GM23338 (cell line): ENCODE measurements around the gene VEPH1. TPM values are rescaled to one million over a fixed set of nuclear protein-coding genes. Genes with fewer than 3 reads are reported as not detected.

Experiments used
- ATAC-seq: fragments of 200-7000 bp; cut with Tn5 transposase; 3 replicates; pipeline ENCODE4 v1.9.1; 2020
- DNase-seq: peaks from one replicate; pipeline ENCODE4 v3.0.0-alpha.2; 2015; ENCODE audit warnings: low spot score
- H2AFZ ChIP-seq: fragments of 200-600 bp; sonication (generic); 2 replicates; pipeline ENCODE4 v1.8.0; 2016; ENCODE audit warnings: antibody characterized with exemption, mild to moderate bottlenecking, moderate library complexity
- H3F3A ChIP-seq: fragments of 200-600 bp; sonication (generic); replicated peaks from 2 replicates; pipeline ENCODE4 v1.8.0; 2017; ENCODE audit warnings: antibody characterized with exemption, mixed run types, low read depth
- H3K27ac ChIP-seq: fragments of 200-600 bp; sonication (generic); 2 replicates; pipeline ENCODE4 v1.6.1; 2016; ENCODE audit warnings: low read depth
- H3K27me3 ChIP-seq: fragments of 200-600 bp; sonication (generic); 2 replicates; pipeline ENCODE4 v1.8.0; 2016; ENCODE audit warnings: mild to moderate bottlenecking, mixed run types, moderate library complexity; ENCODE audit not compliant: insufficient read depth
- H3K36me3 ChIP-seq: fragments of 200-600 bp; sonication (generic); 2 replicates; pipeline ENCODE4 v1.8.0; 2016; ENCODE audit warnings: mild to moderate bottlenecking; ENCODE audit not compliant: insufficient read depth
- H3K4me1 ChIP-seq: fragments of 200-600 bp; sonication (generic); 2 replicates; pipeline ENCODE4 v1.8.0; 2016; ENCODE audit warnings: mild to moderate bottlenecking, moderate library complexity; ENCODE audit not compliant: insufficient read depth
- H3K4me2 ChIP-seq: fragments of 200-600 bp; sonication (generic); 2 replicates; pipeline ENCODE4 v1.7.1; 2017; ENCODE audit warnings: mixed run types
- H3K4me3 ChIP-seq: fragments of 200-600 bp; sonication (generic); 2 replicates; pipeline ENCODE4 v1.6.1; 2016; ENCODE audit warnings: mixed run types
- H3K79me2 ChIP-seq: fragments of 200-600 bp; sonication (generic); replicated peaks from 2 replicates; pipeline ENCODE4 v1.8.0; 2017; ENCODE audit warnings: mild to moderate bottlenecking; ENCODE audit not compliant: insufficient read depth
- H3K9me2 ChIP-seq: fragments of 200-600 bp; sonication (generic); 2 replicates; pipeline ENCODE4 v1.8.0; 2017; ENCODE audit not compliant: insufficient read depth
- H4K20me1 ChIP-seq: fragments of 200-600 bp; sonication (generic); replicated peaks from 2 replicates; pipeline ENCODE4 v1.8.0; 2017; ENCODE audit warnings: mild to moderate bottlenecking; ENCODE audit not compliant: insufficient read depth
- H3K27ac Mint-ChIP-seq: 2 replicates; pipeline ENCODE4 v1.8.0; 2020; ENCODE audit warnings: inconsistent platforms, mild to moderate bottlenecking, moderate library complexity, mixed read lengths
- H3K27me3 Mint-ChIP-seq: 3 replicates; pipeline ENCODE4 v1.8.0; 2022; ENCODE audit warnings: low read depth, mild to moderate bottlenecking, moderate library complexity, mixed read lengths, inconsistent platforms; ENCODE audit not compliant: insufficient read depth, poor library complexity
- H3K36me3 Mint-ChIP-seq: 3 replicates; pipeline ENCODE4 v1.8.0; 2021; ENCODE audit warnings: low read depth, mild to moderate bottlenecking, inconsistent platforms, moderate library complexity, mixed read lengths
- H3K4me1 Mint-ChIP-seq: 3 replicates; pipeline ENCODE4 v1.8.0; 2020; ENCODE audit warnings: mild to moderate bottlenecking, inconsistent platforms, mixed read lengths
- H3K4me3 Mint-ChIP-seq: 3 replicates; pipeline ENCODE4 v1.8.0; 2021; ENCODE audit warnings: moderate library complexity, mild to moderate bottlenecking, inconsistent platforms, mixed read lengths
- H3K9me3 Mint-ChIP-seq: 3 replicates; pipeline ENCODE4 v1.8.0; 2020; ENCODE audit warnings: moderate library complexity, mild to moderate bottlenecking, inconsistent platforms, mixed read lengths
- CREB1 ChIP-seq: fragments of 250-450 bp; sonication (Bioruptor Pico); IDR thresholded peaks from 2 replicates; pipeline ENCODE4 v1.5.0; 2020; ENCODE audit warnings: low read depth, mild to moderate bottlenecking, moderate library complexity
- EZH2phosphoT487 ChIP-seq: fragments of 200-600 bp; sonication (generic); IDR thresholded peaks from one replicate; pipeline ENCODE4 v1.8.1; 2018; ENCODE audit warnings: antibody characterized with exemption; ENCODE audit not compliant: unreplicated experiment
- JUNB ChIP-seq: IDR thresholded peaks from one replicate; pipeline ENCODE4 v1.6.1; 2016; ENCODE audit warnings: antibody characterized with exemption; ENCODE audit not compliant: unreplicated experiment
- STAT1 ChIP-seq: IDR thresholded peaks from one replicate; pipeline ENCODE4 v1.6.1; 2016; ENCODE audit warnings: antibody characterized with exemption; ENCODE audit not compliant: unreplicated experiment
- ZNF114 ChIP-seq: fragments of 250-450 bp; sonication (Bioruptor Pico); IDR thresholded peaks from 2 replicates; pipeline ENCODE4 v1.5.0; 2020; ENCODE audit warnings: mild to moderate bottlenecking, moderate library complexity
- polyA plus RNA-seq: library from polyadenylated mRNA; unstranded; fragments of >200 nt; fragmentation: Nextera tagmentation; extraction: Ambion mirVana; gene quantifications from 2 replicates; pipeline ENCODE4 v1.2.1, GENCODE V29; 2016
- total RNA-seq: library from RNA; depleted of rRNA; stranded (reverse); fragments of >200 nt; shearing (Covaris generic); gene quantifications from 2 replicates; pipeline ENCODE4 v1.2.3, GENCODE V29; 2014
- TF ChIP-seq, protein P1 (sequence below): IDR thresholded peaks from 2 replicates; pipeline ENCODE4 v1.6.1; 2016; ENCODE audit warnings: antibody characterized with exemption
- TF ChIP-seq, protein P2 (sequence below), 2 experiments: fragments of 200-600 bp in 1 of 2; sonication (generic) in 1 of 2; conservative IDR thresholded peaks; 2 replicates each; pipeline versions ENCODE4 v1.5.1 to v1.6.1; 2016 to 2017; ENCODE audit warnings: antibody characterized with exemption in 2 of 2, low read depth in 2 of 2, mild to moderate bottlenecking in 2 of 2, moderate library complexity in 1 of 2

VEPH1 gene
- total and polyA plus RNA-seq, 2 experiments from 2014 or later = 15.4 to 33.8 TPM

- Mint-ChIP-seq H3K36me3 (0 out of 3 replicates have a peak, but pooled peaks cover 6% of the 10 kb centered on the region), H3K27ac (no peak overlapping the region), H3K4me1 (no peaks in the 10 kb centered on the region; the same call in 2 of the 3 replicates), H3K27me3 (no peaks in the 10 kb centered on the region), H3K4me3 (peak overlapping the region; percentile 75), H3K9me3 (peaks cover 12% of the 10 kb centered on the region)
- no peaks in the 10 kb centered on the region for H3K9me2 ChIP-seq
- no peaks in the 10 kb centered on the region; the same call in 1 of the 2 replicates for H3K4me1 ChIP-seq
- DNase-seq (peak; percentile 81), ATAC-seq (peak; percentile 97)
- TF ChIP-seq, protein P1, sequence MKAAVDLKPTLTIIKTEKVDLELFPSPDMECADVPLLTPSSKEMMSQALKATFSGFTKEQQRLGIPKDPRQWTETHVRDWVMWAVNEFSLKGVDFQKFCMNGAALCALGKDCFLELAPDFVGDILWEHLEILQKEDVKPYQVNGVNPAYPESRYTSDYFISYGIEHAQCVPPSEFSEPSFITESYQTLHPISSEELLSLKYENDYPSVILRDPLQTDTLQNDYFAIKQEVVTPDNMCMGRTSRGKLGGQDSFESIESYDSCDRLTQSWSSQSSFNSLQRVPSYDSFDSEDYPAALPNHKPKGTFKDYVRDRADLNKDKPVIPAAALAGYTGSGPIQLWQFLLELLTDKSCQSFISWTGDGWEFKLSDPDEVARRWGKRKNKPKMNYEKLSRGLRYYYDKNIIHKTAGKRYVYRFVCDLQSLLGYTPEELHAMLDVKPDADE = no peak
- peak; percentile 34; the same call in 1 of the 2 replicates for TF ChIP-seq CREB1 (CRISPR knock-in tag)
- TF ChIP-seq, protein P2, sequence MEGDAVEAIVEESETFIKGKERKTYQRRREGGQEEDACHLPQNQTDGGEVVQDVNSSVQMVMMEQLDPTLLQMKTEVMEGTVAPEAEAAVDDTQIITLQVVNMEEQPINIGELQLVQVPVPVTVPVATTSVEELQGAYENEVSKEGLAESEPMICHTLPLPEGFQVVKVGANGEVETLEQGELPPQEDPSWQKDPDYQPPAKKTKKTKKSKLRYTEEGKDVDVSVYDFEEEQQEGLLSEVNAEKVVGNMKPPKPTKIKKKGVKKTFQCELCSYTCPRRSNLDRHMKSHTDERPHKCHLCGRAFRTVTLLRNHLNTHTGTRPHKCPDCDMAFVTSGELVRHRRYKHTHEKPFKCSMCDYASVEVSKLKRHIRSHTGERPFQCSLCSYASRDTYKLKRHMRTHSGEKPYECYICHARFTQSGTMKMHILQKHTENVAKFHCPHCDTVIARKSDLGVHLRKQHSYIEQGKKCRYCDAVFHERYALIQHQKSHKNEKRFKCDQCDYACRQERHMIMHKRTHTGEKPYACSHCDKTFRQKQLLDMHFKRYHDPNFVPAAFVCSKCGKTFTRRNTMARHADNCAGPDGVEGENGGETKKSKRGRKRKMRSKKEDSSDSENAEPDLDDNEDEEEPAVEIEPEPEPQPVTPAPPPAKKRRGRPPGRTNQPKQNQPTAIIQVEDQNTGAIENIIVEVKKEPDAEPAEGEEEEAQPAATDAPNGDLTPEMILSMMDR (conservative IDR thresholded peaks at IDR 0.05; ENCODE audit: low read depth in 2 of 2) = peak; percentile 63 to 81
- peak overlapping the region; percentile 100 for H2AFZ ChIP-seq
- H3F3A ChIP-seq = no peaks in the 10 kb centered on the region
- H3K4me3 ChIP-seq = peak overlapping the region; percentile 67
- H3K27ac ChIP-seq = no peak overlapping the region
- H3K36me3 ChIP-seq = no peaks in the 10 kb centered on the region
- peak overlapping the region; percentile 92 for H3K4me2 ChIP-seq
- no peaks in the 10 kb centered on the region for H4K20me1 ChIP-seq
- H3K27me3 ChIP-seq = 0 out of 2 replicates have a peak, but pooled peaks cover 5% of the 10 kb centered on the region
- no peaks in the 10 kb centered on the region for H3K79me2 ChIP-seq
Measured at GRCh38 chr3:157542711-157543500, 39.7 kb upstream of the VEPH1 start.

- H3K4me3 ChIP-seq = no peak overlapping the region
- Mint-ChIP-seq H3K27me3 (no peaks in the 10 kb centered on the region), H3K4me3 (no peak overlapping the region), H3K9me3 (peaks cover 12% of the 10 kb centered on the region), H3K27ac (no peak overlapping the region), H3K36me3 (0 out of 3 replicates have a peak, but pooled peaks cover 6% of the 10 kb centered on the region), H3K4me1 (no peaks in the 10 kb centered on the region; the same call in 2 of the 3 replicates)
- ATAC-seq (no peak), DNase-seq (no peak)
- no peaks in the 10 kb centered on the region for H4K20me1 ChIP-seq
- no peak overlapping the region for H2AFZ ChIP-seq
- no peak overlapping the region for H3K27ac ChIP-seq
- H3K79me2 ChIP-seq = no peaks in the 10 kb centered on the region
- no peaks in the 10 kb centered on the region for H3K9me2 ChIP-seq
- no peaks in the 10 kb centered on the region; the same call in 1 of the 2 replicates for H3K4me1 ChIP-seq
- H3K4me2 ChIP-seq = no peak overlapping the region
- H3F3A ChIP-seq = no peaks in the 10 kb centered on the region
- H3K27me3 ChIP-seq = 0 out of 2 replicates have a peak, but pooled peaks cover 5% of the 10 kb centered on the region
- no peaks in the 10 kb centered on the region for H3K36me3 ChIP-seq
- TF ChIP-seq JUNB (no peak), STAT1 (no peak), ZNF114 (CRISPR knock-in tag) (no peak), EZH2phosphoT487 (no peak)
- TF ChIP-seq, protein P2 (conservative IDR thresholded peaks at IDR 0.05; ENCODE audit: low read depth in 2 of 2) = no peak
- TF ChIP-seq, protein P1 = no peak
Measured at GRCh38 chr3:157541506-157542236, 38.5 kb upstream of the VEPH1 start.
